HG02970 (cell line): ENCODE data around the gene ORM1.
A peak's percentile ranks its signal among the peaks of the same experiment; 100 is the strongest.

Experiments used
- ATAC-seq: cut with Tn5 transposase; IDR thresholded peaks from one replicate; pipeline ENCODE4 v1.9.1; 2021; ENCODE audit warnings: mild to moderate bottlenecking, moderate library complexity, moderate number of reproducible peaks; ENCODE audit not compliant: unreplicated experiment, low FRiP score

Gene ORM1

GRCh38 chr9:114357911-114358328 lies 35.0 kb downstream of the ORM1 start:
- ATAC-seq = no peak

GRCh38 chr9:114359801-114360200 lies 36.9 kb downstream of the ORM1 start:
- no peak for ATAC-seq

- ATAC-seq = no peak
Observed at GRCh38 chr9:114361542-114361941, 38.6 kb downstream of the ORM1 start.

GRCh38 chr9:114362394-114362793 lies 39.5 kb downstream of the ORM1 start:
- no peak for ATAC-seq

GRCh38 chr9:114363424-114363823 lies 40.5 kb downstream of the ORM1 start:
- no peak for ATAC-seq

GRCh38 chr9:114364134-114365041 lies 41.5 kb downstream of the ORM1 start:
- no peak for ATAC-seq

GRCh38 chr9:114365194-114365593 lies 42.3 kb downstream of the ORM1 start:
- no peak for ATAC-seq

- no peak for ATAC-seq
Observed at GRCh38 chr9:114366334-114367128, 43.6 kb downstream of the ORM1 start.

GRCh38 chr9:114367366-114367765 lies 44.5 kb downstream of the ORM1 start:
- no peak for ATAC-seq

GRCh38 chr9:114367772-114368569 lies 45.1 kb downstream of the ORM1 start:
- ATAC-seq = no peak

- no peak for ATAC-seq
Observed at GRCh38 chr9:114369216-114370130, 46.6 kb downstream of the ORM1 start.

GRCh38 chr9:114370251-114370967 lies 47.5 kb downstream of the ORM1 start:
- no peak for ATAC-seq

GRCh38 chr9:114370968-114371320 lies 48.0 kb downstream of the ORM1 start:
- no peak for ATAC-seq

- no peak for ATAC-seq
Observed at GRCh38 chr9:114371343-114371944, 48.5 kb downstream of the ORM1 start.

- ATAC-seq = no peak
Observed at GRCh38 chr9:114371973-114372917, 49.3 kb downstream of the ORM1 start.

GRCh38 chr9:114372921-114373448 lies 50.1 kb downstream of the ORM1 start:
- ATAC-seq = peak; percentile 78

GRCh38 chr9:114373960-114374730 lies 51.2 kb downstream of the ORM1 start:
- ATAC-seq = no peak
